GM21786 (cell line): ENCODE results near the gene OR52W1.
A peak's percentile ranks its signal among the peaks of the same experiment; 100 is the strongest.
"Not testable (repeated sequence)": the region's sequence is repeated elsewhere in the genome, so short reads cannot be mapped to it uniquely, and the experiment has no call there.

Experiments used
- ATAC-seq: cut with Tn5 transposase; IDR thresholded peaks from one replicate; pipeline ENCODE4 v1.9.1; 2021; ENCODE audit not compliant: unreplicated experiment

Gene OR52W1

GRCh38 chr11:6216501-6216900 lies 17.5 kb downstream of the OR52W1 start:
- ATAC-seq, result no peak

- ATAC-seq, result no peak
These were observed 18.7 kb downstream of the OR52W1 start for GRCh38 chr11:6217722-6218121.

GRCh38 chr11:6219359-6219758 lies 20.3 kb downstream of the OR52W1 start:
- ATAC-seq, result no peak

GRCh38 chr11:6223854-6224253 lies 24.8 kb downstream of the OR52W1 start:
- ATAC-seq, result no peak

DNA sequence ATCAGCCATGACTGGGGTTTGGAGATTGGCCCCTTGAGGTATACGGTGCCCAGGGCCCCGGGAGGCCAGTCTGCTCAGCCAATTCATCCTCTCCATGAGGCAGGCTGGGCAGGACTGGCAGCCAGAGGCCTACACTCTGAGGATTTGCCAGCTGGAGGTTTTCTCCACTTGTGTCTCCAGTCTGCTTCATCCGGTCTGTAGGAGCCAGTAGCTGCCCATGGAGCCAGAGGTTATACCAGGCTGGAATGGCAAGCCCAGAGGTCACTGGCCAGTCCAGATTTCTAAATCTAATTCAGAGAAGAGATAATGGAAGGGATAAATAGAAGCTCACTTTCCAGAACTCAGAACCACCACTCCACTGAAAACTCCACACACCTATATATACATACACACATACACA lies 25.4 kb downstream of the OR52W1 start:
- ATAC-seq, result no peak

DNA sequence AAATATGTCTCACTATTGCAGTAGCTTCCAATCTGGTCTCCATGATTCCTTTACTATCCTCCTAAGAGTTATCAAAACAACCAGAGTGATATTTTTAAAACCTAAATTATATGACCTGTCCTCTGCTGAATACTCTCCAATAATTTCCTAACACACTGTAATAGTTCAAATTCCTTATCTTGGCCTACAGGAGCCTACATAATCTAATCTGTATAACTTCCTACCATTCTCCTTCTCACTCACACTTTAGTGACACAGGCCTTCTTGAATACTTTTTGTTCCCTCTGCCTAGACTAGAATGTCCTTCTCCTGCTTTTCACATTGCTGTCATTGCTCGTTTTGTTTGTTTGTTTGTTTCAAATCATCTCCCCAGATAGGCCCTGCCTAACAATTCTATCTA lies 26.0 kb downstream of the OR52W1 start:
- ATAC-seq, result no peak

GRCh38 chr11:6225896-6226295 lies 26.9 kb downstream of the OR52W1 start:
- no peak for ATAC-seq

DNA sequence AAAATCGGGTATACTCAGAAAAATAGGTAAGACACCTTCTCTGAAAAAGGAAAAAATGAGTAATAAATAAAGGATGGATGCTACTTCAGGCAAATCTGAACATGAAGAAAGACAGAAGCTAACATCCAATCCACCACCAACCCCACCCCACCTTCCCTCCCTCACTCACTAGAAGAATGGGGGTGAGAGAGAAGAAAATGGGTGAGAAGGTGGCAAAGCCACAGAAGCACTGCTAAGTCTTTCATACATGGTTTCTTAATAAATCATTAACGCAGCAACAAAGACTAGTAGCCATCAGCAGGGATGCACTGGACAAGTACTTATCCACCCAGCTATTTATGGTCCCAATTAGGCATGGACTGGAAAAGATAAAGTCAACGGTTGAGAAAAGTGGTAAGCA lies 29.5 kb downstream of the OR52W1 start:
- ATAC-seq, result no peak

GRCh38 chr11:6229911-6230310 lies 30.9 kb downstream of the OR52W1 start:
- no peak for ATAC-seq

- ATAC-seq, result no peak
These were observed 33.9 kb downstream of the OR52W1 start for GRCh38 chr11:6232899-6233298.

- no peak for ATAC-seq
These were observed 35.0 kb downstream of the OR52W1 start for GRCh38 chr11:6233984-6234386.

GRCh38 chr11:6234387-6235107 lies 35.5 kb downstream of the OR52W1 start, which contains the start of gene FHIP1B:
TSS of gene FHIP1B (minus strand) at chr11:6234636. CDS start at chr11:6224516, 10,120 bp downstream.
- peak; percentile 94 for ATAC-seq

DNA sequence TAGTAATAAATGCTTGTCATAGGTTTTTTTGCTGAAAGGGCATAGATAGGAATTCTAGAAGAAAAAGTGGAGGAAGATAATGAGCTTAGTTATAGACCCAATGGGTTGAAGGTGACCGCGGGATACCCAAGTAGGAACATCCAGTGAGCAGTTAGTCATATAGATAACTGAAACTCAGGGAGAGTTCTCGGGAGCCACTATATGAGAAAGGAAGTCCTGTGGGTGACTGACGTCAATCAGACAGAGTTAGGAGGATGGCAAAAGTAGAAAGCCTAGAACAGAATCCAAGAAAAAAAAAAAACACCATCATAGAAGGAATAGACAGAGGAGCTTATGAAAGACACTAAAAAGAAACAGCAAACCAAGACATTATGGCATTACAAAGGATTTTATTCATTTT lies 38.2 kb downstream of the OR52W1 start:
- no peak for ATAC-seq

GRCh38 chr11:6237761-6238302 lies 38.8 kb downstream of the OR52W1 start:
- ATAC-seq, result no peak

GRCh38 chr11:6238902-6239301 lies 39.9 kb downstream of the OR52W1 start, which contains the start of gene CNGA4:
TSS of gene CNGA4 (plus strand) at chr11:6239089. CDS start at chr11:6239207, 118 bp downstream.
- ATAC-seq, result no peak

- no peak for ATAC-seq
These were observed 41.1 kb downstream of the OR52W1 start for GRCh38 chr11:6240139-6240538.

DNA sequence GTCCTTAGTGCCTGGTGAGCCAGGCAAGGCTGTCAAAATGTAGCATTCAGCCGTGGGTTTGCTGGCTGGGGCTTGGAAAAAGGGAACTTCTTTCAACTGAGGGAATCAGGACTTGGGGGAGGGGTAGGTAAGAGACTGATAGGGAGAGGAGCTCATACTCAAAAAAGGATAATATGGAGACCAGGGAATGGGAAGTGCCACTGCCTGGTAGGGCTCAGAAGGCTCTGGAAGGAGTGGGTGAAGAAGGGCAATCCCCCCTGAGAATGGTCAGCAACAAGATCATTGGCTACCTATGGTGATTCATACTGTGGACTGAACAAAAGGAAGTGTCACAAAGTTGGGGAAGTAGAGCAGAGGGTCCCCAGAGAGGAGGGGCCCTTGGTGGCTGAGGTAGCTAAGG lies 41.8 kb downstream of the OR52W1 start:
- ATAC-seq, result no peak

DNA sequence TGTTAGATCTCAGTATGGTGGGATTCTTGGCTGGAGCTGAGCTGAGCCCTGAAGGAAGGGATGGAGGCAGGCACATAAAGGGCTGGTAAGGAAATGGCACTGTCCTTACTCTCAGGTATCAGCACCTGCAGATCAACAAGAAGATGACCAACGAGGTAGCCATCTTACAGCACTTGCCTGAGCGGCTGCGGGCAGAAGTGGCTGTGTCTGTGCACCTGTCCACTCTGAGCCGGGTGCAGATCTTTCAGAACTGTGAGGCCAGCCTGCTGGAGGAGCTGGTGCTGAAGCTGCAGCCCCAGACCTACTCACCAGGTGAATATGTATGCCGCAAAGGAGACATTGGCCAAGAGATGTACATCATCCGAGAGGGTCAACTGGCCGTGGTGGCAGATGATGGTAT lies 42.3 kb downstream of the OR52W1 start:
- no peak for ATAC-seq

DNA sequence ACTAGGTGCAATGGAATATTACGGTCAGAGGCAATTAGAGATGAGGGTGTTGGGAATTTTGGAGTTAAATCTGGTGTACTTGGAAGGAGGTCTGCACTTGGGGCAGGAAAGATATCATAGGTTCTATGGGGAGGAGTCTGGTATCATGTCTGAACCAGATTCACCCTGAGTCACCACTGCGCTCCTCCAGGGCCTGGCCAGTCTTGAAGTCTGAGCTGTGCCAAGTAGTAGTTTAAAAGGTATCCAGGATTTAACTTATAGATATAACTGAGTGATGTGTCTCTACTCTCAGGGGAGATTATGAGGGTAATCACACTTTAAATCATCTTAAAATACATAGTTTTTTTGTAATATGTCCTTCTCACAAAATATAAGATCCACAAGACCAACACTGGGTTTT lies 46.5 kb downstream of the OR52W1 start:
- ATAC-seq, result no peak

DNA sequence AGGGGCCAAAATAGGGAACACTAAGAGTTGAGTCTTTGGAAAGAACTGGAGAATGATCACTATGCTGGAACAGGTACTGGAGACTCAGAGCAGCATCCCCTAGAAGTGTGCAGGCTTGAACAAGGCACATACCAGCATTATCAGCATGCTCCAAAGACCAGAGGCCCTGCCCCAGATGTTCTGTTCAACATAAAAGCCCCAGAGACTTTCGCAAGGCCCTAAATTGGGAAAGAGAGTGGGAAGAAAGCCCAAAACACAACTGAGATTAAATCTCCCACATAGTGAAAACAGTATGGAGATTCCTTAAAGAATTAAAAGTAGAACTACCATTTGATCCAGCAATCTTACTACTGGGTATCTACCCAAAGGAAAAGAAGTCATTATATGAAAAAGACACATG lies 49.2 kb downstream of the OR52W1 start:
- ATAC-seq, result no peak

- not testable (repeated sequence) for ATAC-seq
These were observed 49.9 kb downstream of the OR52W1 start for GRCh38 chr11:6248897-6249296.
